Type B pancreatic cell (in vitro differentiated cells): ENCODE measurements around the gene KRT1. TPM values are rescaled to one million over a fixed set of nuclear protein-coding genes. Genes with fewer than 3 reads are reported as not detected.
"Not testable (repeated sequence)": the region's sequence is repeated elsewhere in the genome, so short reads cannot be mapped to it uniquely, and the experiment has no call there.

Experiments
- DNase-seq: peaks from one replicate; pipeline ENCODE4 v3.0.0; 2021; ENCODE audit warnings: mixed read lengths; ENCODE audit not compliant: unreplicated experiment; ENCODE audit errors: extremely low spot score
- H3K27ac Mint-ChIP-seq: 2 replicates; pipeline ENCODE4 v1.8.0; 2021; ENCODE audit warnings: mild to moderate bottlenecking, mixed read lengths
- H3K27me3 Mint-ChIP-seq: 2 replicates; pipeline ENCODE4 v1.8.0; 2021; ENCODE audit warnings: mixed read lengths
- H3K36me3 Mint-ChIP-seq: 2 replicates; pipeline ENCODE4 v1.8.0; 2021; ENCODE audit warnings: mixed read lengths
- H3K4me1 Mint-ChIP-seq: one replicate; pipeline ENCODE4 v1.8.0; 2021; ENCODE audit warnings: mixed read lengths; ENCODE audit not compliant: unreplicated experiment
- H3K4me3 Mint-ChIP-seq: 2 replicates; pipeline ENCODE4 v1.8.0; 2021; ENCODE audit warnings: mild to moderate bottlenecking, mixed read lengths
- H3K9me3 Mint-ChIP-seq: 2 replicates; pipeline ENCODE4 v1.8.0; 2021; ENCODE audit warnings: mixed read lengths
- CTCF ChIP-seq: fragments of 200-600 bp; sonication (generic); conservative IDR thresholded peaks from 2 replicates; pipeline ENCODE4 v1.5.0; 2021; ENCODE audit warnings: antibody characterized with exemption, mild to moderate bottlenecking
- total RNA-seq: library from RNA; stranded (reverse); gene quantifications from 2 replicates; pipeline ENCODE4 v1.2.1, GENCODE V29; 2021; ENCODE audit warnings: low replicate concordance

Gene KRT1
- total RNA-seq, 1 donor from 2014 or later = 269 TPM

GRCh38 chr12:52672321-52672933 lies 7.8 kb downstream of the KRT1 start:
- no peak overlapping the region for H3K4me3 Mint-ChIP-seq
- H3K9me3 Mint-ChIP-seq = no peaks in the 10 kb centered on the region
- TF ChIP-seq CTCF = no peak
- DNase-seq = no peak
- no peaks in the 10 kb centered on the region for H3K4me1 Mint-ChIP-seq
- H3K36me3 Mint-ChIP-seq = no peaks in the 10 kb centered on the region
- no peak overlapping the region for H3K27ac Mint-ChIP-seq
- peaks cover 15% of the 10 kb centered on the region for H3K27me3 Mint-ChIP-seq

- no peak overlapping the region for H3K4me3 Mint-ChIP-seq
- no peak overlapping the region for H3K27ac Mint-ChIP-seq
- no peak for TF ChIP-seq CTCF
- H3K9me3 Mint-ChIP-seq = no peaks in the 10 kb centered on the region
- peaks cover 23% of the 10 kb centered on the region for H3K27me3 Mint-ChIP-seq
- DNase-seq = no peak
- no peaks in the 10 kb centered on the region for H3K36me3 Mint-ChIP-seq
- H3K4me1 Mint-ChIP-seq = no peaks in the 10 kb centered on the region
Measured at GRCh38 chr12:52670961-52671360, 9.2 kb downstream of the KRT1 start.

GRCh38 chr12:52670506-52670905 lies 9.7 kb downstream of the KRT1 start:
- no peaks in the 10 kb centered on the region for H3K9me3 Mint-ChIP-seq
- H3K27ac Mint-ChIP-seq = no peak overlapping the region
- H3K36me3 Mint-ChIP-seq = no peaks in the 10 kb centered on the region
- no peaks in the 10 kb centered on the region for H3K4me1 Mint-ChIP-seq
- no peak for DNase-seq
- no peak for TF ChIP-seq CTCF
- peaks cover 23% of the 10 kb centered on the region for H3K27me3 Mint-ChIP-seq
- H3K4me3 Mint-ChIP-seq = no peak overlapping the region

GRCh38 chr12:52669941-52670340 lies 10.3 kb downstream of the KRT1 start:
- H3K36me3 Mint-ChIP-seq, H3K9me3 Mint-ChIP-seq, H3K4me3 Mint-ChIP-seq, H3K4me1 Mint-ChIP-seq, DNase-seq: not testable (repeated sequence)
- Mint-ChIP-seq H3K27ac (peak overlapping the region; percentile 71), H3K27me3 (peaks cover 27% of the 10 kb centered on the region)

GRCh38 chr12:52669426-52669825 lies 10.8 kb downstream of the KRT1 start:
- DNase-seq = no peak
- no peak for TF ChIP-seq CTCF
- H3K36me3 Mint-ChIP-seq = no peaks in the 10 kb centered on the region
- H3K27ac Mint-ChIP-seq = peak overlapping the region; percentile 71
- H3K27me3 Mint-ChIP-seq = peaks cover 22% of the 10 kb centered on the region
- no peaks in the 10 kb centered on the region for H3K9me3 Mint-ChIP-seq
- no peaks in the 10 kb centered on the region for H3K4me1 Mint-ChIP-seq
- H3K4me3 Mint-ChIP-seq = no peak overlapping the region

GRCh38 chr12:52667931-52668330 lies 12.3 kb downstream of the KRT1 start:
- H3K4me3 Mint-ChIP-seq = no peak overlapping the region
- peak overlapping the region; percentile 15 for H3K27ac Mint-ChIP-seq
- no peak for DNase-seq
- H3K36me3 Mint-ChIP-seq = no peaks in the 10 kb centered on the region
- H3K4me1 Mint-ChIP-seq = no peaks in the 10 kb centered on the region
- peaks cover 21% of the 10 kb centered on the region for H3K27me3 Mint-ChIP-seq
- no peak for TF ChIP-seq CTCF
- no peaks in the 10 kb centered on the region for H3K9me3 Mint-ChIP-seq
